Activated CD4-positive, alpha-beta T cell treated with anti-CD3 and anti-CD28 coated beads, Interleukin-2, amount 10 ng/mL, durations not matched to agents 7 days and 5 days (primary cell): ENCODE data around the gene KRT222. TPM values are rescaled to one million over a fixed set of nuclear protein-coding genes. Genes with fewer than 3 reads are reported as not detected.

ENCODE experiments used
- CTCF ChIA-PET: fragments of 350-600 bp; sonication (Branson Sonifier 250); formaldehyde crosslinking; loops from one replicate; lab custom pipeline; 2021; ENCODE audit warnings: antibody characterized with exemption; lab: Charles Lee
- POLR2A ChIA-PET: fragments of 350-600 bp; sonication (Branson Sonifier 250); formaldehyde crosslinking; loops from one replicate; lab custom pipeline; 2021; ENCODE audit warnings: antibody characterized with exemption; lab: Charles Lee
- DNase-seq: peaks from one replicate; pipeline ENCODE4 v3.0.0-alpha.2; 2020
- H3K27ac Mint-ChIP-seq: one replicate; pipeline ENCODE4 v1.8.0; 2021; ENCODE audit warnings: mild to moderate bottlenecking, moderate library complexity, mixed read lengths
- H3K27me3 Mint-ChIP-seq: one replicate; pipeline ENCODE4 v1.8.0; 2021; ENCODE audit warnings: mixed read lengths
- H3K36me3 Mint-ChIP-seq: one replicate; pipeline ENCODE4 v1.8.0; 2021; ENCODE audit warnings: low read depth, mixed read lengths
- H3K4me1 Mint-ChIP-seq: one replicate; pipeline ENCODE4 v1.8.0; 2021; ENCODE audit warnings: mixed read lengths
- H3K4me3 Mint-ChIP-seq: one replicate; pipeline ENCODE4 v1.8.0; 2021; ENCODE audit warnings: mild to moderate bottlenecking, moderate library complexity, mixed read lengths
- H3K9me3 Mint-ChIP-seq: one replicate; pipeline ENCODE4 v1.8.0; 2021; ENCODE audit warnings: mixed read lengths
- total RNA-seq, 2 experiments: library from RNA; stranded (reverse); gene quantifications; one replicate each; pipeline ENCODE4 v1.2.3, GENCODE V29; 2021

Gene KRT222
- total RNA-seq, 2 experiments from 2014 or later = not detected

GRCh38 chr17:40686192-40686591 lies 21.2 kb upstream of the KRT222 start:
- no peaks in the 10 kb centered on the region for H3K4me1 Mint-ChIP-seq
- ChIA-PET CTCF (interaction anchor here (0.7 to 1.1 kb wide), 2 partner anchors 124 to 1533 kb away, joined by 3 read pairs; no protein-coding TSS in a partner anchor), POLR2A (no interaction called here)
- H3K4me3 Mint-ChIP-seq = no peak overlapping the region
- no peaks in the 10 kb centered on the region for H3K9me3 Mint-ChIP-seq
- DNase-seq = no peak
- H3K27me3 Mint-ChIP-seq = peaks cover 27% of the 10 kb centered on the region
- H3K27ac Mint-ChIP-seq = no peak overlapping the region
- no peaks in the 10 kb centered on the region for H3K36me3 Mint-ChIP-seq

- POLR2A ChIA-PET = no interaction called here
- Mint-ChIP-seq H3K9me3 (no peaks in the 10 kb centered on the region), H3K27ac (no peak overlapping the region), H3K4me1 (peaks cover 4% of the 10 kb centered on the region), H3K36me3 (no peaks in the 10 kb centered on the region), H3K4me3 (no peak overlapping the region), H3K27me3 (peaks cover 51% of the 10 kb centered on the region)
- DNase-seq = no peak
- CTCF ChIA-PET = interaction anchor here (0.5 to 2.5 kb wide), 2 partner anchors 15 to 1034 kb away, joined by 3 to 9 read pairs; no protein-coding TSS in a partner anchor
Observed at GRCh38 chr17:40680998-40681397, 16.0 kb upstream of the KRT222 start.

GRCh38 chr17:40679523-40679907 lies 14.5 kb upstream of the KRT222 start:
- no peaks in the 10 kb centered on the region for H3K36me3 Mint-ChIP-seq
- POLR2A ChIA-PET = no interaction called here
- peaks cover 4% of the 10 kb centered on the region for H3K4me1 Mint-ChIP-seq
- H3K4me3 Mint-ChIP-seq = no peak overlapping the region
- CTCF ChIA-PET = no interaction called here
- DNase-seq = no peak
- no peak overlapping the region for H3K27ac Mint-ChIP-seq
- peaks cover 60% of the 10 kb centered on the region for H3K27me3 Mint-ChIP-seq
- H3K9me3 Mint-ChIP-seq = no peaks in the 10 kb centered on the region

- no peak for DNase-seq
- Mint-ChIP-seq H3K4me3 (no peak overlapping the region), H3K9me3 (no peaks in the 10 kb centered on the region), H3K36me3 (no peaks in the 10 kb centered on the region), H3K27ac (no peak overlapping the region), H3K4me1 (peaks cover 4% of the 10 kb centered on the region), H3K27me3 (peaks cover 65% of the 10 kb centered on the region)
- ChIA-PET POLR2A (no interaction called here), CTCF (no interaction called here)
Observed at GRCh38 chr17:40678902-40679522, 14.0 kb upstream of the KRT222 start.

GRCh38 chr17:40675905-40676304 lies 10.9 kb upstream of the KRT222 start:
- Mint-ChIP-seq H3K4me1 (peaks cover 4% of the 10 kb centered on the region), H3K27ac (no peak overlapping the region), H3K27me3 (peaks cover 63% of the 10 kb centered on the region), H3K4me3 (no peak overlapping the region), H3K36me3 (no peaks in the 10 kb centered on the region), H3K9me3 (no peaks in the 10 kb centered on the region)
- ChIA-PET CTCF (no interaction called here), POLR2A (no interaction called here)
- DNase-seq = no peak

- Mint-ChIP-seq H3K9me3 (no peaks in the 10 kb centered on the region), H3K4me1 (no peaks in the 10 kb centered on the region), H3K27ac (no peak overlapping the region), H3K36me3 (no peaks in the 10 kb centered on the region), H3K4me3 (no peak overlapping the region), H3K27me3 (peaks cover 52% of the 10 kb centered on the region)
- POLR2A ChIA-PET = no interaction called here
- CTCF ChIA-PET = interaction anchor here (2.3 kb wide), 1 partner anchor 11 kb away, joined by 6 read pairs; no protein-coding TSS in a partner anchor
- DNase-seq = no peak
Observed at GRCh38 chr17:40672654-40673053, 7.7 kb upstream of the KRT222 start.

GRCh38 chr17:40671282-40671681 lies 6.3 kb upstream of the KRT222 start:
- POLR2A ChIA-PET = no interaction called here
- H3K27ac Mint-ChIP-seq = no peak overlapping the region
- no peaks in the 10 kb centered on the region for H3K9me3 Mint-ChIP-seq

GRCh38 chr17:40666331-40666730 lies 1.4 kb upstream of the KRT222 start:
- CTCF ChIA-PET = interaction anchor here (1.1 to 1.3 kb wide), 3 partner anchors 20 to 47 kb away, joined by 3 to 4 read pairs (median 3); no protein-coding TSS in a partner anchor
- peaks cover 41% of the 10 kb centered on the region for H3K27me3 Mint-ChIP-seq
- H3K4me1 Mint-ChIP-seq = peaks cover 5% of the 10 kb centered on the region
- H3K9me3 Mint-ChIP-seq = no peaks in the 10 kb centered on the region
- no peak for DNase-seq
- no peaks in the 10 kb centered on the region for H3K36me3 Mint-ChIP-seq
- no peak overlapping the region for H3K4me3 Mint-ChIP-seq
- no peak overlapping the region for H3K27ac Mint-ChIP-seq
- POLR2A ChIA-PET = no interaction called here

More at GRCh38 chr17:40671282-40671681, 6.3 kb upstream of the KRT222 start:
- no peaks in the 10 kb centered on the region for H3K4me1 Mint-ChIP-seq
- DNase-seq = no peak
- peaks cover 42% of the 10 kb centered on the region for H3K27me3 Mint-ChIP-seq
- no peaks in the 10 kb centered on the region for H3K36me3 Mint-ChIP-seq
- no peak overlapping the region for H3K4me3 Mint-ChIP-seq
- CTCF ChIA-PET = interaction anchor here (0.5 kb wide), 1 partner anchor 34 kb away, joined by 3 read pairs; no protein-coding TSS in a partner anchor

- peaks cover 45% of the 10 kb centered on the region for H3K27me3 Mint-ChIP-seq
Observed at GRCh38 chr17:40663252-40663651, 1.7 kb downstream of the KRT222 start.

GRCh38 chr17:40659911-40660310 lies 5.1 kb downstream of the KRT222 start:
- CTCF ChIA-PET = interaction anchor here (0.7 to 1.2 kb wide), 2 partner anchors 9 to 45 kb away, joined by 3 to 4 read pairs; no protein-coding TSS in a partner anchor
- Mint-ChIP-seq H3K9me3 (peaks cover 3% of the 10 kb centered on the region), H3K27ac (no peak overlapping the region), H3K27me3 (peaks cover 40% of the 10 kb centered on the region), H3K36me3 (peaks cover 3% of the 10 kb centered on the region), H3K4me1 (peaks cover 10% of the 10 kb centered on the region), H3K4me3 (no peak overlapping the region)
- DNase-seq = peak; percentile 21
- POLR2A ChIA-PET = interaction anchor here (0.6 to 0.9 kb wide), 2 partner anchors 159 to 197 kb away, joined by 3 read pairs; no protein-coding TSS in a partner anchor

More at GRCh38 chr17:40663252-40663651, 1.7 kb downstream of the KRT222 start:
- no peak for DNase-seq
- Mint-ChIP-seq H3K27ac (no peak overlapping the region), H3K9me3 (peaks cover 3% of the 10 kb centered on the region), H3K4me1 (peaks cover 13% of the 10 kb centered on the region), H3K36me3 (peaks cover 3% of the 10 kb centered on the region), H3K4me3 (no peak overlapping the region)
- ChIA-PET CTCF (no interaction called here), POLR2A (no interaction called here)

GRCh38 chr17:40658396-40658795 lies 6.6 kb downstream of the KRT222 start:
- POLR2A ChIA-PET = no interaction called here
- Mint-ChIP-seq H3K4me3 (no peak overlapping the region), H3K36me3 (peaks cover 3% of the 10 kb centered on the region), H3K4me1 (peaks cover 8% of the 10 kb centered on the region), H3K9me3 (peaks cover 3% of the 10 kb centered on the region), H3K27me3 (peaks cover 34% of the 10 kb centered on the region), H3K27ac (no peak overlapping the region)
- CTCF ChIA-PET = no interaction called here
- no peak for DNase-seq

- CTCF ChIA-PET = no interaction called here
- no peak overlapping the region for H3K27ac Mint-ChIP-seq
Observed at GRCh38 chr17:40651939-40652338, 13.0 kb downstream of the KRT222 start.

GRCh38 chr17:40648384-40648968 lies 16.5 kb downstream of the KRT222 start:
- Mint-ChIP-seq H3K4me1 (peaks cover 40% of the 10 kb centered on the region), H3K27me3 (no peaks in the 10 kb centered on the region), H3K27ac (peak overlapping the region; percentile 99), H3K36me3 (peaks cover 22% of the 10 kb centered on the region), H3K9me3 (no peaks in the 10 kb centered on the region), H3K4me3 (peak overlapping the region; percentile 95)
- POLR2A ChIA-PET = interaction anchor here (1.2 kb wide), 1 partner anchor 29 kb away, joined by 4 read pairs; no protein-coding TSS in a partner anchor
- CTCF ChIA-PET = interaction anchor here (1.0 to 2.6 kb wide), 5 partner anchors 19 to 1017 kb away, joined by 3 to 7 read pairs (median 3); no protein-coding TSS in a partner anchor
- no peak for DNase-seq

More at GRCh38 chr17:40651939-40652338, 13.0 kb downstream of the KRT222 start:
- Mint-ChIP-seq H3K36me3 (peaks cover 3% of the 10 kb centered on the region), H3K4me3 (no peak overlapping the region), H3K27me3 (peaks cover 6% of the 10 kb centered on the region), H3K4me1 (peaks cover 9% of the 10 kb centered on the region), H3K9me3 (no peaks in the 10 kb centered on the region)
- no peak for DNase-seq
- POLR2A ChIA-PET = no interaction called here
